ENCODE results near the gene MTA1.

MTA1 gene

GRCh38 chr14:105473033-105473676 is 53.5 kb downstream of the MTA1 start:
- peak overlapping the region; percentile 50 for H2AFZ ChIP-seq (ENCODE audit: insufficient read depth, low read length, poor library complexity)
- no peak overlapping the region for H3K4ac ChIP-seq (ENCODE audit: low read depth, low read length)
- no peak overlapping the region for H3K4me3 ChIP-seq (ENCODE audit: low read depth, low read length)
- no peak overlapping the region for H2AK5ac ChIP-seq (ENCODE audit: low read length)
- H3K23ac ChIP-seq (ENCODE audit: low read length) = no peak overlapping the region
- H2BK5ac ChIP-seq (ENCODE audit: low read depth, low read length, poor library complexity) = no peak overlapping the region
- H3K18ac ChIP-seq (ENCODE audit: low read length) = no peak overlapping the region
- H2BK120ac ChIP-seq (ENCODE audit: insufficient read depth, low read length, poor library complexity) = peak overlapping the region; percentile 44
- peaks cover 21 to 24% of the 10 kb centered on the region in 2 experiments for H3K36me3 ChIP-seq (ENCODE audit: control insufficient read depth in 1 of 2, insufficient read depth in 2 of 2, low read length in 2 of 2)
- no peak overlapping the region for H2BK12ac ChIP-seq (ENCODE audit: low read length)
- peaks cover 3% of the 10 kb centered on the region for H3K9me3 ChIP-seq (ENCODE audit: insufficient read depth, low read depth, low read length)
- H4K12ac ChIP-seq (ENCODE audit: low read depth, low read length) = no peak overlapping the region
- H3K9ac ChIP-seq (ENCODE audit: low read length) = no peak overlapping the region
- peaks cover 17% of the 10 kb centered on the region for H3K27me3 ChIP-seq (ENCODE audit: insufficient read depth, low read length)
- WGBS (ENCODE audit: extremely low coverage, insufficient coverage, insufficient read length) = no CpG with 5 or more reads among the region's 7 CpGs
- peak; percentile 50 to 52 for DNase-seq
- H3K27ac ChIP-seq (ENCODE audit: low read depth, low read length) = no peak overlapping the region
- no peaks in the 10 kb centered on the region for H3K79me2 ChIP-seq (ENCODE audit: control insufficient read depth, insufficient read depth, low read length, poor library complexity)
- peaks cover 7% of the 10 kb centered on the region for H3K79me1 ChIP-seq (ENCODE audit: low read length)
- peaks cover 10 to 25% of the 10 kb centered on the region in 2 experiments for H3K4me1 ChIP-seq (ENCODE audit: control insufficient read depth in 1 of 2, insufficient read depth in 2 of 2, low read length in 2 of 2)
- H3K4me2 ChIP-seq (ENCODE audit: low read length) = peak overlapping the region; percentile 78
- H3K14ac ChIP-seq (ENCODE audit: low read length) = peak overlapping the region; percentile 6
- no peak overlapping the region for H4K8ac ChIP-seq (ENCODE audit: low read depth, low read length)
- H4K91ac ChIP-seq (ENCODE audit: low read depth, low read length) = peak overlapping the region; percentile 12

GRCh38 chr14:105473677-105474482 is 54.3 kb downstream of the MTA1 start:
- Histone ChIP-seq H3K79me2 (ENCODE audit: control insufficient read depth, insufficient read depth, low read length, poor library complexity) (no peaks in the 10 kb centered on the region), H4K8ac (ENCODE audit: low read depth, low read length) (no peak overlapping the region), H4K91ac (ENCODE audit: low read depth, low read length) (peak overlapping the region; percentile 60), H3K4me2 (ENCODE audit: low read length) (peak overlapping the region; percentile 78), H2BK12ac (ENCODE audit: low read length) (no peak overlapping the region), H2BK120ac (ENCODE audit: insufficient read depth, low read length, poor library complexity) (peak overlapping the region; percentile 50), H3K9ac (ENCODE audit: low read length) (no peak overlapping the region), H2AFZ (ENCODE audit: insufficient read depth, low read length, poor library complexity) (peak overlapping the region; percentile 50), H3K4ac (ENCODE audit: low read depth, low read length) (peak overlapping the region; percentile 20), H3K4me1 (ENCODE audit: control insufficient read depth in 1 of 2, insufficient read depth in 2 of 2, low read length in 2 of 2) (peaks cover 10 to 25% of the 10 kb centered on the region in 2 experiments), H3K23ac (ENCODE audit: low read length) (no peak overlapping the region), H3K18ac (ENCODE audit: low read length) (no peak overlapping the region), H2AK5ac (ENCODE audit: low read length) (no peak overlapping the region), H4K12ac (ENCODE audit: low read depth, low read length) (no peak overlapping the region), H3K27ac (ENCODE audit: low read depth, low read length) (no peak overlapping the region), H3K9me3 (ENCODE audit: insufficient read depth, low read depth, low read length) (peaks cover 3% of the 10 kb centered on the region), H3K27me3 (ENCODE audit: insufficient read depth, low read length) (peaks cover 23% of the 10 kb centered on the region), H3K36me3 (ENCODE audit: control insufficient read depth in 1 of 2, insufficient read depth in 2 of 2, low read length in 2 of 2) (peaks cover 15 to 17% of the 10 kb centered on the region in 2 experiments), H2BK5ac (ENCODE audit: low read depth, low read length, poor library complexity) (peak overlapping the region; percentile 62), H3K79me1 (ENCODE audit: low read length) (peaks cover 7% of the 10 kb centered on the region), H3K4me3 (ENCODE audit: low read depth, low read length) (peak overlapping the region; percentile 70), H3K14ac (ENCODE audit: low read length) (peak overlapping the region; percentile 6)
- peak; percentile 96 to 97 for DNase-seq
- WGBS (ENCODE audit: extremely low coverage, insufficient coverage, insufficient read length) = no CpG with 5 or more reads among the region's 60 CpGs

GRCh38 chr14:105474483-105475268 is 55.0 kb downstream of the MTA1 start, which contains the start of gene CRIP2:
Gene CRIP2 (plus strand): TSS chr14:105474821. CDS start chr14:105474863, 42 bp downstream.
- Histone ChIP-seq H3K4me1 (ENCODE audit: control insufficient read depth in 1 of 2, insufficient read depth in 2 of 2, low read length in 2 of 2) (peaks cover 10 to 25% of the 10 kb centered on the region in 2 experiments), H2BK120ac (ENCODE audit: insufficient read depth, low read length, poor library complexity) (peak within 1 kb of the TSS; percentile 50), H4K91ac (ENCODE audit: low read depth, low read length) (peak within 1 kb of the TSS; percentile 86), H3K9ac (ENCODE audit: low read length) (peak within 1 kb of the TSS; percentile 45), H3K23ac (ENCODE audit: low read length) (no peak within 1 kb of the TSS), H2AFZ (ENCODE audit: insufficient read depth, low read length, poor library complexity) (peak within 1 kb of the TSS; percentile 50), H2BK5ac (ENCODE audit: low read depth, low read length, poor library complexity) (peak within 1 kb of the TSS; percentile 62), H3K79me1 (ENCODE audit: low read length) (peaks cover 7% of the 10 kb centered on the region), H3K36me3 (ENCODE audit: control insufficient read depth in 1 of 2, insufficient read depth in 2 of 2, low read length in 2 of 2) (peaks cover 11 to 12% of the 10 kb centered on the region in 2 experiments), H3K9me3 (ENCODE audit: insufficient read depth, low read depth, low read length) (peaks cover 3% of the 10 kb centered on the region), H3K18ac (ENCODE audit: low read length) (peak within 1 kb of the TSS; percentile 49), H4K12ac (ENCODE audit: low read depth, low read length) (no peak within 1 kb of the TSS), H4K8ac (ENCODE audit: low read depth, low read length) (peak within 1 kb of the TSS; percentile 36), H3K4me3 (ENCODE audit: low read depth, low read length) (peak within 1 kb of the TSS; percentile 80), H2AK5ac (ENCODE audit: low read length) (no peak within 1 kb of the TSS), H2BK12ac (ENCODE audit: low read length) (peak within 1 kb of the TSS; percentile 37), H3K27me3 (ENCODE audit: insufficient read depth, low read length) (peaks cover 29% of the 10 kb centered on the region), H3K14ac (ENCODE audit: low read length) (peak within 1 kb of the TSS; percentile 26), H3K4me2 (ENCODE audit: low read length) (peak within 1 kb of the TSS; percentile 83), H3K79me2 (ENCODE audit: control insufficient read depth, insufficient read depth, low read length, poor library complexity) (no peaks in the 10 kb centered on the region), H3K27ac (ENCODE audit: low read depth, low read length) (no peak within 1 kb of the TSS), H3K4ac (ENCODE audit: low read depth, low read length) (peak within 1 kb of the TSS; percentile 20)
- DNase-seq = peak in 1 of 2 donors; percentile 68
- WGBS (ENCODE audit: extremely low coverage, insufficient coverage, insufficient read length) = no CpG with 5 or more reads among the region's 118 CpGs

All from trophoblast cell (in vitro differentiated cells and primary cell).